Progenitor cell of endocrine pancreas (in vitro differentiated cells): Measurements from ENCODE around the gene KCNK5. TPM values are rescaled to one million over a fixed set of nuclear protein-coding genes. Genes with fewer than 3 reads are reported as not detected.

Experiments used
- DNase-seq: peaks from one replicate; pipeline ENCODE4 v3.0.0; 2021; ENCODE audit warnings: low spot score; ENCODE audit not compliant: unreplicated experiment
- H3K27ac Mint-ChIP-seq: 2 replicates; pipeline ENCODE4 v1.8.0; 2021; ENCODE audit warnings: mild to moderate bottlenecking, moderate library complexity, mixed read lengths
- H3K27me3 Mint-ChIP-seq: 2 replicates; pipeline ENCODE4 v1.8.0; 2021; ENCODE audit warnings: mixed read lengths
- H3K36me3 Mint-ChIP-seq: 2 replicates; pipeline ENCODE4 v1.8.0; 2022; ENCODE audit warnings: mixed read lengths; ENCODE audit not compliant: insufficient read depth
- H3K4me1 Mint-ChIP-seq: 2 replicates; pipeline ENCODE4 v1.8.0; 2021; ENCODE audit warnings: low read depth, mixed read lengths
- H3K4me3 Mint-ChIP-seq: 2 replicates; pipeline ENCODE4 v1.8.0; 2021; ENCODE audit warnings: low read depth, mild to moderate bottlenecking, moderate library complexity, mixed read lengths
- H3K9me3 Mint-ChIP-seq: 2 replicates; pipeline ENCODE4 v1.8.0; 2021; ENCODE audit warnings: low read depth, mixed read lengths
- CTCF ChIP-seq: fragments of 200-600 bp; sonication (generic); IDR thresholded peaks from one replicate; pipeline ENCODE4 v1.5.0; 2021; ENCODE audit warnings: antibody characterized with exemption, mild to moderate bottlenecking; ENCODE audit not compliant: unreplicated experiment
- total RNA-seq: library from RNA; stranded (reverse); gene quantifications from 2 replicates; pipeline ENCODE4 v1.2.1, GENCODE V29; 2021

The KCNK5 gene
- total RNA-seq, 1 donor from 2014 or later, result 2.0 TPM

DNA sequence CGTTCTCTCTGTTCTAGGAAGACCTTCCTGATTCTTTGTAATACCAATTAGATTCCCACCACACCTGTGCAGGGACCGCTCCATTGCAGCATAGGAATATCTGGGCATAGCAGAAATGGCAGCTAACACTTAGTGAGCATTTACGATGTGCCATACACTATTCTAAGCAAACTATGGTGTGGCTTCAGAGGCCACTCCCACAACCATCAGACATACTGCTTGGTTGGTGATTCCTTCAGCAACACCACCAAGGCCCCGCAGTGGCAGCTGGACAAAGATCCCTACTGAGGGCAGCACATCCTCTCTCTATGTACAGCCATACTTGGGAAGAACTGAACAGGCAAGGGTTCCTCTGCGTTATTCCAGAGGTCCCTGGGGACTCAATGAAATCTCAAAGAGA, 6.2 kb downstream of the KCNK5 start:
- no peak for TF ChIP-seq CTCF
- peaks cover 14% of the 10 kb centered on the region for H3K4me1 Mint-ChIP-seq
- no peak for DNase-seq
- no peak overlapping the region for H3K4me3 Mint-ChIP-seq
- peaks cover 49% of the 10 kb centered on the region for H3K27me3 Mint-ChIP-seq
- H3K36me3 Mint-ChIP-seq, result peaks cover 1% of the 10 kb centered on the region
- no peaks in the 10 kb centered on the region for H3K9me3 Mint-ChIP-seq
- no peak overlapping the region for H3K27ac Mint-ChIP-seq

DNA sequence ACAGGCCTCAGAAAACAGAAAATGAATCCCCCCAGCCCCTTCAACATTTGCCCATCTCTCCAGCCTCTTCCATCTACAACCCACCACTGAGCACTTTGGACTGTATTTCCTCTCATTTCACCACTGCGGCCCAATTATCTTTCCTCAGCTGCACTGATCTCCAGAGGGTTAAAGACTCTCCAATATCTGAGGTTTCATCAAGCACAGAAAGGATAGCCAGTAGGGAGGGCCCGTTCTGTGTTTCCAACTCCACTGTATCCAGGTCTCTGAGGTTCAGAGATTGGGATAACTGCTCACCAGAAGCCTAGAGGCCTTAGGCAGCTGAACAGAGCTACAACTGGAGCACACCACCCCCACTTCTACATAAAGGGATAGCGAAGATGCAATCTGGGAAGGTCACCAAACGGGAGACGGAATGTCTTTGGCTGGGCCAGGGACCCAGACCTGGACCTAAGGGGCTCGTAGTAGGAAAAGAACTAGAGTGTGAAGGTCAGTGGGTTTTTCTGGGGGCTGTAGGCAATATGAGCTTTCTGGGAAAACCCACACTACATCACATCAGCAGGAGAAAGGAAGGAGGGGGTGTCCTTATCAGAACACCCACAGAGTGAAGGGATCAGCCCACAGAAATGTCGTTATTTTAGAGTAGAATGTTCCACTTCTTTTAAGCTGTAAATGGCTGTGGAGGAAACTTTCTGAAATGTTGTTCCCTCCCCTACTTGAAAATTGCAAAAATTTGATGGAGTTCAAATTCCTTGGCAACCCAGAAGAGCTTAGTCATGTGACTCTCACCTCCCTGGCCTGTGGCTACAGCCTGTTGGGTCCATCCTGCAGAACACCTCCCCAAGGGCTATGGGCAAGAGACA, 7.3 kb downstream of the KCNK5 start:
- H3K9me3 Mint-ChIP-seq, result no peaks in the 10 kb centered on the region
- peaks cover 1% of the 10 kb centered on the region for H3K36me3 Mint-ChIP-seq
- no peak overlapping the region for H3K27ac Mint-ChIP-seq
- no peak for DNase-seq
- peaks cover 11% of the 10 kb centered on the region for H3K4me1 Mint-ChIP-seq
- no peak for TF ChIP-seq CTCF
- peaks cover 38% of the 10 kb centered on the region for H3K27me3 Mint-ChIP-seq
- H3K4me3 Mint-ChIP-seq, result no peak overlapping the region

- H3K27me3 Mint-ChIP-seq, result peaks cover 29% of the 10 kb centered on the region
- no peak overlapping the region for H3K27ac Mint-ChIP-seq
- peaks cover 11% of the 10 kb centered on the region for H3K4me1 Mint-ChIP-seq
- no peak for DNase-seq
- no peak overlapping the region for H3K4me3 Mint-ChIP-seq
- peaks cover 1% of the 10 kb centered on the region for H3K36me3 Mint-ChIP-seq
- no peak for TF ChIP-seq CTCF
- H3K9me3 Mint-ChIP-seq, result no peaks in the 10 kb centered on the region
Measured at GRCh38 chr6:39221115-39221514, 8.2 kb downstream of the KCNK5 start.

DNA sequence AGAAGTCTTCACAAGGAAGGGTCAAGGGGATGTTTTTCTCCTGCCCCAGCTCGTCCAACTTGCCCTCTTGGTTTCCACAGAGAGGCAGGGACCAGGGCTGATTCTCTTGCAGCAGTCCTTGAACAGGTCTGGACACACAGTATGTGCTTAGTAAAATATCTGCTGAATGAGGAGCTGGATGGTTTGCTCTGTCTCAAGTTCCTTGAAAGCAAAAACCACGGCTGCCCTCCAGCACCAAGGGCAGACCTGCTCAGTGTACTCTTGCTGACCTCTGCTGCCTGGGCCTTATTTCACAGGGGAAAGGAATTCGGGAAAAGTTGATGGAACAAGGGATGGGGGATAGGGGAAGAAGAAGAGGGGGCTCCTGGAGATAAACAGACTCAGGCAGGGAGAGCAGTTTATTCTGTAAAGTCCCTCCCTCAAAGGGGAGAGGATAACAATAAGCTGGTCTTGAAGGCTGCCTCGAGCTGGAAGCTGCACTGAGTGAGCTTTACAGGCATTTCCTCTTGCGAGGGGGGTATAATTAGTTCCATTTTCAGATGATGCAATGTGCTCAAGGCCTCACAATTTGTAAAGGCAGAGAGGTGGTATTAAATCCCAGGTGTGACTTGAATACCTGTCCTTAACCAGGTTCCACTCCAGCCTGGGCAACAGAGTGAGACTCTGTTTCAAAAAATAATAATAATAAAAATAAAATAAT, 10.3 kb downstream of the KCNK5 start:
- H3K4me3 Mint-ChIP-seq, result no peak overlapping the region
- H3K36me3 Mint-ChIP-seq, result peaks cover 1% of the 10 kb centered on the region
- no peak for DNase-seq
- no peak for TF ChIP-seq CTCF
- peaks cover 23% of the 10 kb centered on the region for H3K4me1 Mint-ChIP-seq
- no peak overlapping the region for H3K27ac Mint-ChIP-seq
- peaks cover 16% of the 10 kb centered on the region for H3K27me3 Mint-ChIP-seq
- H3K9me3 Mint-ChIP-seq, result no peaks in the 10 kb centered on the region

GRCh38 chr6:39217177-39217864, 12.0 kb downstream of the KCNK5 start:
- Mint-ChIP-seq H3K36me3 (peaks cover 1% of the 10 kb centered on the region), H3K27ac (no peak overlapping the region), H3K4me1 (peaks cover 28% of the 10 kb centered on the region), H3K4me3 (no peak overlapping the region), H3K9me3 (no peaks in the 10 kb centered on the region), H3K27me3 (peaks cover 6% of the 10 kb centered on the region)
- DNase-seq, result no peak
- no peak for TF ChIP-seq CTCF
